Adrenal gland (tissue), 5 donors: Measurements from ENCODE around the gene POC5.

Experiments used
- CTCF ChIP-seq, 6 experiments: fragments of 450-650 bp in 4 of 6; fragments of 200-600 bp in 2 of 6; sonication (generic) in 1 of 6; IDR thresholded peaks; 1 replicate in 5 of 6; 2 replicates in 1 of 6; pipeline versions ENCODE4 v1.5.1 to v1.8.0; 2016 to 2021; ENCODE audit warnings: antibody characterized with exemption in 6 of 6, mild to moderate bottlenecking in 2 of 6, moderate library complexity in 1 of 6
- POLR2A ChIP-seq, 2 donors: fragments of 450-650 bp; IDR thresholded peaks; one replicate each; pipeline ENCODE4 v1.6.1; 2017; ENCODE audit warnings: antibody characterized with exemption in 2 of 2, mild to moderate bottlenecking in 2 of 2, moderate library complexity in 1 of 2
- donor health status: DM: no; HTN: no; CAD: no.

DNA sequence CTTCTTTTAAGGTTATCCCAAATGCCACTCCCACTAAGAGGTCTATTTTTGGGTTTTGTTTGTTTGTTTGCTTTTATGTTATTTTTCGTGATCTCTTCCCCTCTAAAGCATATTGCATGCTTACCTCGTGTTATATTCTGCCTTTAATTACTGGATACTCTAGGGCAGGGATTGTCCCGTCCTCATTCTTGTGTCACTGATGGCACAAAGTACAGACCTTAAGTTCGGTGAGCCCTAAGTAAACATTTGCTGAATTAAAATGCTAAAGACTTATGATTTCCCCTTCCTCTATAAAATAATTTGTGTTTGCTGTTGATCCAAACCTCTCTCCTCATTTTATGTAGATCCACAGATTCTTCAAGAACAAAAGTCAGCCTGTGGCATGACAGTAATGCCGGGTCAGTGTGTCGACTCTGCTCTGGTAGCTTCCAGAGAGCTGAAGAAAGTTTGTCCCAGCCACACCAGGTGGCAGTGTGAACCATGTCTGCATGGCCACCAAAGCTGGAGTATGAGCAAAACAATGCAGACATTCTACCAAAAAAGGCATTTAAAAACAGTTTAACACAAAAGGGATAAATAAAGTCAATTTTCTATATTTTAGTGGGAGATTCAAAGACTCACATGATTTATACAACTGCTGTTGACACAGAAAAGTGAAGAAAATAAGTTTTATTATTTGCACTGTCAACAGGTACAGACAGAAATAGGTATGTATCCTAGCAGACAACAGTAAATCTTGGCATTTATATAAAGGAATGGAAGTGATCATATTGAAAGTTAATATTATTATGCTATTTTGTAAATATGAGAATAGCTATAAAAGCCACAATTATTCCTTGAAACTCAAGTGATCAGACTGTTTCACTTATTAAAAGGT, 17.9 kb upstream of the POC5 start:
- TF ChIP-seq CTCF (IDR thresholded peaks at IDR 0.05): peak; percentile 41 to 62 (median 58)
- no peak for TF ChIP-seq POLR2A (IDR thresholded peaks at IDR 0.05)
